Panc1 (cell line): ENCODE data around the gene CES2.

Experiments used
- TCF7L2 ChIP-seq: IDR thresholded peaks from 2 replicates; pipeline ENCODE4 v1.6.1; 2011; ENCODE audit warnings: mild to moderate bottlenecking, low read depth, low read length, inconsistent platforms
- TF ChIP-seq, protein P1 (sequence below): fragments of 450-650 bp; IDR thresholded peaks from 2 replicates; pipeline ENCODE4 v1.5.1; 2017; ENCODE audit warnings: mild to moderate bottlenecking

DNA sequence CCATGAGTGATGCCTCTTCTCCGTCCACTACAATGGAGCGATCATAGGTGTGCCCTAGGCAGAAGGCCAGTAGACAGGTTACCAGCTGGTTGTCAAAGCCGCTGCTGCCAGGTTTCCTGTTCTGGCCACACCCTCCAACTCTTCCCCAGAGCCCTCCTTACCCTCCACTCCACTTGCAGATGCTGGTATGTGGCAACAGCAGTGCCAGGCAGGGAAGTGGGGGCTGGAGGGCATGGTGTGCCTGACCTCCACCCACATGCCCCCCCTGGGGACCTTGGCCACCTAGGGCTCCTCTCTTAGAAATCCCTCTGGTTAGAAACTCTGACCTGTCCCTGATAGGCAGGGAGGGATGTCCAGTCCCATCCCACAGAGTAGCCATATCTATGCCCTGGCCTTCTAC, 11.4 kb upstream of the CES2 start:
- no peak for TF ChIP-seq TCF7L2
- TF ChIP-seq, protein P1, sequence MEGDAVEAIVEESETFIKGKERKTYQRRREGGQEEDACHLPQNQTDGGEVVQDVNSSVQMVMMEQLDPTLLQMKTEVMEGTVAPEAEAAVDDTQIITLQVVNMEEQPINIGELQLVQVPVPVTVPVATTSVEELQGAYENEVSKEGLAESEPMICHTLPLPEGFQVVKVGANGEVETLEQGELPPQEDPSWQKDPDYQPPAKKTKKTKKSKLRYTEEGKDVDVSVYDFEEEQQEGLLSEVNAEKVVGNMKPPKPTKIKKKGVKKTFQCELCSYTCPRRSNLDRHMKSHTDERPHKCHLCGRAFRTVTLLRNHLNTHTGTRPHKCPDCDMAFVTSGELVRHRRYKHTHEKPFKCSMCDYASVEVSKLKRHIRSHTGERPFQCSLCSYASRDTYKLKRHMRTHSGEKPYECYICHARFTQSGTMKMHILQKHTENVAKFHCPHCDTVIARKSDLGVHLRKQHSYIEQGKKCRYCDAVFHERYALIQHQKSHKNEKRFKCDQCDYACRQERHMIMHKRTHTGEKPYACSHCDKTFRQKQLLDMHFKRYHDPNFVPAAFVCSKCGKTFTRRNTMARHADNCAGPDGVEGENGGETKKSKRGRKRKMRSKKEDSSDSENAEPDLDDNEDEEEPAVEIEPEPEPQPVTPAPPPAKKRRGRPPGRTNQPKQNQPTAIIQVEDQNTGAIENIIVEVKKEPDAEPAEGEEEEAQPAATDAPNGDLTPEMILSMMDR, result no peak
